ENCODE results near the gene TMEM205. TPM values are rescaled to one million over a fixed set of nuclear protein-coding genes. Genes with fewer than 3 reads are reported as not detected.
A peak's percentile ranks its signal among the peaks of the same experiment; 100 is the strongest.

TMEM205 gene
- total RNA-seq, 3 donors from 2014 or later = 216 to 286 (median 243) TPM

DNA sequence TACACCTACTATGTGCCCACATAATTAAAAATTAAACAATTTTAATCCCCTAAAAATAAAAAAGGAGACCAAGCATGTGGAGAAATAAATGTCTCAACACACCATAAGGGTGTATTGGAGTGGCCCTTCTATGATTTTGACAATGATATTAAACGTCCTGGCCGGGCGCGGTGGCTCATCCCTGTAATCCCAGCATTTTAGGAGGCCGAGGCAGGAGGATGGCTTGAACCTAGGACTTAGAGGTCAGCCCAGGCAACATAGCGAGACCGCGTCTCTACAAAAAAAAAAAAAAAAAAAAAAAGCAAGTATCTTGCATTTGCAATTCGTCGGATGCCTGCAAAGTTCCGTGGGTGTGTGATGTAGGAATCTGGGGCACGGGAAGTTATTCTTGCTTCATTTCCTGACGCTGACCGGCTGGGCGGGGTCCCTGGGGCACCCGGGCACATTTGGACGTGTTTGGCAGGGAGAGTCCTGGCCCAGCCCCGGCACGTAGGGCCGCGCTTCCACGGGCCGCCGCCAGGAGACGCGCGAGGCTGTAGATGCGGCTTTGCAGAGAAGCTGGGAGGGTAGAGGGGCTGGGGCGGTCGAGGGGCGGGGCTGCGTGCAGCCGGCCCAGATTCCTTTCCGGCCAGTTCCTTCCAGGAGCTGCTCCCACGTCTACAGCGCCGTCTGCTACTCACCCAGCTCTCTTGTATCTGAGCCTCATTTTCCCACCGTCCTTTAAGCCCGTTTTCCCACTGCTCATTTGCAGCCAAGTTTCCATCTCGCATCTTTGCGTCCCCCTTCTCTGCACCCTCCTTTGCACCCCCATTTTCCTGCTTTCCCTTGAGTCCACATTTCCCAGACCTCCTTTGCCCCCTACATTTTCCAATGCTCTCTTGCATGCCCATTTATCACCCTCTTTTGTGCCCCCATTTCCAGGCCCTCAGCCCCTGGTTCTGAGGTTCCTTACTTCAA lies 52.4 kb downstream of the TMEM205 start:
- DNase-seq (ENCODE audit: low spot score in 2 of 2) = peak; percentile 93 to 95
- TF ChIP-seq POLR2A (IDR thresholded peaks at IDR 0.05) (no peak), CTCF (IDR thresholded peaks at IDR 0.05) (peak; percentile 98 to 99 (median 98)), POLR2AphosphoS5 (IDR thresholded peaks at IDR 0.05) (peak; percentile 73 to 87 (median 78))
- Histone ChIP-seq H3K27me3 (no peaks in the 10 kb centered on the region), H3K27ac (peak overlapping the region in 1 of 2 donors; percentile 26), H3K9me3 (no peaks in the 10 kb centered on the region), H3K4me3 (peak overlapping the region in 2 of 3 donors; percentile 34 to 51), H3K4me1 (no peaks in the 10 kb centered on the region), H3K36me3 (no peaks in the 10 kb centered on the region)
- intact Hi-C loops (cut with DNase I; ENCODE audit: low total_unique reads) = loop anchor here (10.0 kb wide), 1 partner anchor 191 kb away; the partner anchor contains the start of gene ELAVL3

Other genes starting within 250 kb of the TMEM205 start
- gene SPC24, start 190.5 kb downstream of the TMEM205 start, total RNA-seq = 1 to 10 TPM in 2 of 3 donors, under 1 TPM in 1; 0.66 to 4.8 (median 2.3) TPM
- 100 to 1,000 TPM; 142 to 477 (median 197) TPM for gene KANK2, start 148.7 kb downstream of the TMEM205 start, total RNA-seq
- 10 to 100 TPM in 1 of 3 donors, under 1 TPM in 1, not detected in 1; 0.44 to 17.9 TPM for gene ANGPTL8, start 106.6 kb downstream of the TMEM205 start, total RNA-seq
- 10 to 100 TPM; 20.9 to 59.3 (median 49.6) TPM for gene DOCK6, start 83.7 kb downstream of the TMEM205 start, total RNA-seq
- not detected for gene TSPAN16, start 50.1 kb downstream of the TMEM205 start, total RNA-seq
- 10 to 100 TPM; 17.9 to 23.7 (median 22.6) TPM for gene RAB3D, start 6.6 kb downstream of the TMEM205 start, total RNA-seq
- gene CCDC159, start 251 bp upstream of the TMEM205 start, total RNA-seq = 10 to 100 TPM in 2 of 3 donors, 1 to 10 TPM in 1; 8.6 to 30.2 (median 25.5) TPM
- 10 to 100 TPM in 2 of 3 donors, 1 to 10 TPM in 1; 7.7 to 19.0 (median 11.3) TPM for gene PLPPR2, start 9.2 kb upstream of the TMEM205 start, total RNA-seq
- gene SWSAP1, start 28.4 kb upstream of the TMEM205 start, total RNA-seq = 1 to 10 TPM; 1.1 to 2.6 (median 2.2) TPM
- gene EPOR, start 38.0 kb upstream of the TMEM205 start, total RNA-seq = 1 to 10 TPM; 2.9 to 6.2 (median 4.1) TPM
- 10 to 100 TPM in 1 of 3 donors, 1 to 10 TPM in 2; 3.7 to 18.4 (median 9.8) TPM for gene RGL3, start 73.0 kb upstream of the TMEM205 start, total RNA-seq
- under 1 TPM in 2 of 3 donors, not detected in 1; 0.33 to 0.59 TPM for gene ODAD3, start 88.9 kb upstream of the TMEM205 start, total RNA-seq
- gene PRKCSH, start 89.4 kb upstream of the TMEM205 start, total RNA-seq = 10 to 100 TPM; 69.5 to 95.9 (median 92.1) TPM
- gene ELAVL3, start 134.8 kb upstream of the TMEM205 start, total RNA-seq = not detected
- gene ZNF653, start 159.6 kb upstream of the TMEM205 start, total RNA-seq = 10 to 100 TPM in 2 of 3 donors, 1 to 10 TPM in 1; 3.4 to 14.0 (median 10.8) TPM
- gene ECSIT, start 182.9 kb upstream of the TMEM205 start, total RNA-seq = 10 to 100 TPM; 37.0 to 56.0 (median 53.6) TPM
- gene CNN1, start 192.6 kb upstream of the TMEM205 start, total RNA-seq = 100 to 1,000 TPM in 1 of 3 donors, 10 to 100 TPM in 1, 1 to 10 TPM in 1; 2.2 to 106 (median 74.3) TPM
- 10 to 100 TPM; 31.7 to 38.0 (median 37.3) TPM for gene ELOF1, start 213.0 kb upstream of the TMEM205 start, total RNA-seq
- 100 to 1,000 TPM in 1 of 3 donors, 10 to 100 TPM in 2; 33.4 to 101 (median 92.8) TPM for gene ACP5, start 231.4 kb upstream of the TMEM205 start, total RNA-seq